GM19328 (cell line): ENCODE measurements around the gene CSKMT.
"Not testable (repeated sequence)": the region's sequence is repeated elsewhere in the genome, so short reads cannot be mapped to it uniquely, and the experiment has no call there.

Experiments used
- ATAC-seq: cut with Tn5 transposase; IDR thresholded peaks from one replicate; pipeline ENCODE4 v1.9.1; 2021; ENCODE audit warnings: mild to moderate bottlenecking, moderate library complexity; ENCODE audit not compliant: unreplicated experiment

CSKMT gene, protein sequence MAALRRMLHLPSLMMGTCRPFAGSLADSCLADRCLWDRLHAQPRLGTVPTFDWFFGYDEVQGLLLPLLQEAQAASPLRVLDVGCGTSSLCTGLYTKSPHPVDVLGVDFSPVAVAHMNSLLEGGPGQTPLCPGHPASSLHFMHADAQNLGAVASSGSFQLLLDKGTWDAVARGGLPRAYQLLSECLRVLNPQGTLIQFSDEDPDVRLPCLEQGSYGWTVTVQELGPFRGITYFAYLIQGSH

DNA sequence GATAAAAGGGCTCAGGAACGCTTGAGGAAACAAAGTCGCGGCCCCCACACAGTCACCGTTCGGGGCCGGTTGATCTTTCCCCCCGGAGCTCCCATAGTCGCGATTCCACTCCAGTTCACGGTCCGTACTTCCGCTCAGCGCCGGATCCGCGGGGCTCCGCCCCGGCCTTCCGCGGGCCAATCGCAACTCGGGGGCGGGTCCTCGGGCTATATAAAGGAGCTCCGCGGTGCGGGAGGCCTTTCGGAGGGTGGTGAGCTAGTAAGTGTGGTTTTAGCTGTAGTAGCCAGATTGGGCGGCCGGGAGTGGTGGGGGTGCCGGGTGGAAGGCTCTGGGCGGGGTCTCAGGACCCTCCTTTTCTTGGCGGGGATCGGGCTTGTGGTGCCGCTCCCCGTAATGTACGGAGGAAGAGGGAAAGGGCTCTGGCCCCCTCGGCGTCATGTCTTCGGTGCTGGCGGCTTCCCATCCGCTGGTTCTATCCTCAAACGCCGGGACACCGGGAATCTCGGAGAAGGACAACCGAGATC lies at the start of gene CSKMT, which contains the start of gene C11orf98:
CSKMT (plus strand) TSS at position 238 of the 524 bp plus-strand sequence. CDS start 568 bp downstream, outside the sequence.
C11orf98 (minus strand) TSS at position 136 of the 524 bp plus-strand sequence; CDS start at position 95, 41 bp downstream.
- ATAC-seq, result peak; percentile 87

DNA sequence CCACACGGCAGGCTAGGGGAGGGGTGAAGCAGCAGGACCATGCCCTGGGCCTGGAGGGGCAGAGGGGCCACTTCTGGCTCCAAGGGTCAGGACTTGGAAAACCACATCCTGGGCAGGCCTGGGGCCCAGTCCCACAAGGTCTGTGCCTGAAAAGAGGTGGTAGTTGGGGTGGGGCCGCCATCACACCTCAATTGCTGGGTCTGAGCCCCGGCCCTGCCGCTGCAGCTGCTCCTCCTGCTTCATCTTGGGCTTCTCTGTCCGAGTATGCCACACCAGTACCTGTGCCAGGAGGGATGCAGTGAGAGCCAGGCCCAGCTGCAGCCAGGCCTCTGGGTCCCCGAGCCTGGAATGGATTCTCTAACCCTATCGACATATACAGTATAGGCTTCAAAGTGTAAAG lies 49.6 kb upstream of the CSKMT start:
- no peak for ATAC-seq

DNA sequence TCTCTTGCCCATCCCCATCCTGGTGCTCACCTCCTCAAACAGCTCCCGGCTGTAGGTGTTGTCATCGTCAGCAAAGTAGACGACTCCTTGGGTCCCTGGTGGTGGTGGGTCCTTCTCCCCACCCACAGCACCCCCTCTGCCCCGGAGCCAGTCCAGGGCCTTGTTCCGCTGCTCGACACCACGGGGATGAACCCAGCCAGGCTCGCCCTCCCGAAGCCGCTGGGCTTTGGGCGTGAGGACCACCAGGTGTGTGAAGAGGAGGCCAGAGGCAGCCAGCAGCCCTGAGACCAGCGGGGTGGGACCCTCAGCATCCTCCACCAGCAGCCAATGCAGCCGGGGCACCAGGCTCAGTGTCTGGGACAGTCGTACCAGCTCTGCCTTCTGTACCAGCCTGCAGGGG lies 48.2 kb upstream of the CSKMT start:
- ATAC-seq, result not testable (repeated sequence)

DNA sequence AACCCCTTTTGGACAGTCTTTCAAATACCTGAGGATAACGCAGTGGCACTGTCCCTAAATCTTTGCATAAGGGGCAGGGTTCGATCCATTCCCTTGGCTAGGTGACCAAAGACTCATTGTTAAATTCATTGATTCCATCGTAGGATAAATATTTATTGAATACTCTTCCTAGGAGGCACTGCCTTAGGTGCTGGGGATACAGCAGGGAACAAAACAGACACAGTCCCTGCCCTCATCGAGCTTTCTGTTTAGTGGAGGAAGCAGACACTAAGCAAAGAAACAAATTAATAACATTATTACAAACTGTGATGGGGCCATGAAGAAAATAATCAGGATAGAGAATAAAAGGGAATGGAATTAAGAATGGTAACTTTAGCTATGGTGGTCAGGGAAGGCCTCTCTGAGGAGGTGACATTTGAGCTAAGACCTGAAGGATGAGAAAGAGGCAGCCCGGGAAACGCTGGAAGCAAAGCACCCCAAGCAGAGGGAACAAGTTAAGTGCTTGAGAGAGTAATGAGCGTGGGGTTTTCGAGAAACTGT lies 44.0 kb upstream of the CSKMT start:
- no peak for ATAC-seq

DNA sequence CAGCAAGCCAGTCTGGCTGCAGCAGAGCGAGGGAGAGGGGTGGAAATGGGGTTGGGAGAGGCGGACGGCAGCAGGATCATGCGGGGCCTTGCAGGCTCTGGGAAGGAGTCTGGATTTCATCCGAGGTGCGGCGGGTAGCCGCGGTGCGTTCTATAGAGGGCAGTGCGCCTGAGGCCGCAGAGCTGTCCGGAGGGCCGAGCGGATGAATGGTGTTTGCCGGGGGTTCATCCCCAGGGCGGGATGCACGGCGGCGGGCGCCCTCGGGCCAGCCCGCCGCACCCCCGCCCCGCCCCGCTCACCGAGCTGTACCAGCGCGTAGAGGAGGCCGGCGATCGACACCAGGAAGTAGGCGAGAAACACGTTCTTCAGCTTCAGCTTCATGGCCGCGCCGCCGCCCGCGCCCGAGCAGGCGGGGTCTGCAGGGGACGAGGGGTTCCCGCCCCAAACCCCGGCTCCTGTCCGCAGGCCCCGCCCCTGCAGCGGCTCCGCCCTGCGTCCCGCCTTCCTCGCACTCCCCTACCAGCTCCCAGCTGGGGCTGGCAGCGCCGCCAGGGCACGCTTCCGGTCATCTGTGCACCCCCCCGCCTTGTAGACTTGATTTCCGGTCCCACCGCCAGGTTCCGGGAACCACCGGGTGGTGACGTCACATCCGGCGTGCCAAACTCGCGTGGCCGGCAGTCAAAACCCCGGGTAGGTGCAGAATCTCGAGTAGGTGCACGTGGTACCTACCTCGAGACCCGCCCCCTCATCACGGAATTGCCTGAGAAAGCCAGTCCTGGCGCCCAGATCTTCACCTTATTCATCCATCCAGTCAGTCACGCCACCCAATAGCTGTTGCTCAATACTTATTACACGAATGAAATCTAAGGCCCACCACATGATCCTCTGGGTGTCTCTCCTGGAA lies 43.3 kb upstream of the CSKMT start, which contains the start of gene B3GAT3:
B3GAT3 (minus strand) TSS at position 420 of the 904 bp plus-strand sequence; CDS start at position 381, 39 bp downstream.
- ATAC-seq, result peak; percentile 90

DNA sequence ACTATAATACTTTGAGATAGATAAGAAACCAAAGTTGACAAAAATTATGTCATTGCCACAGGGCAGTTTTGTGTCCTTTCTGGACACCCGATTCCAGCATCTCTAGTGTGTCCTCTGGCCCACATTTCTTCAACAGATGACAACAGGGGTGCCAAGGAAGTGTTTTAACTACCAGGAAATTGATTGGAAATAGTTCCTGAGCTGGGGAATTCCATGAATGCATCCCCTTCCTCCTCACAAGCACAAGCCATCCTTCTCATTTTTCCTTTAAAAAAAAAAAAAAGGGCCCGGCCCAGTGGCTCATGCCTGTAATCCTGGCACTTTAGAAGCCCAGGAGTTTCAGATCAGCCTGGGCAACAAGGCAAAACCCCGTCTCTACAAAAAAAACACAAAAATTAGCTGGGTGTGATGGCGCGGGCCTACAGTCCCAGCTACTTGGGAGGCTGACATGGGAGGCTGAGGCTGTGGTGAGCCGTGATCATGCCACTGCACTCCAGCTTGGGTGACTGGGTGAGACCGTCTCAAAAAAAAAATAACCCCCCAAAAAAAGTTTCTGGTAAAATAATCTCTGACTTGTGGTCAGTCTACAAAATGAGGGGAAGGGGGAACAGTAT lies 42.5 kb upstream of the CSKMT start:
- no peak for ATAC-seq

DNA sequence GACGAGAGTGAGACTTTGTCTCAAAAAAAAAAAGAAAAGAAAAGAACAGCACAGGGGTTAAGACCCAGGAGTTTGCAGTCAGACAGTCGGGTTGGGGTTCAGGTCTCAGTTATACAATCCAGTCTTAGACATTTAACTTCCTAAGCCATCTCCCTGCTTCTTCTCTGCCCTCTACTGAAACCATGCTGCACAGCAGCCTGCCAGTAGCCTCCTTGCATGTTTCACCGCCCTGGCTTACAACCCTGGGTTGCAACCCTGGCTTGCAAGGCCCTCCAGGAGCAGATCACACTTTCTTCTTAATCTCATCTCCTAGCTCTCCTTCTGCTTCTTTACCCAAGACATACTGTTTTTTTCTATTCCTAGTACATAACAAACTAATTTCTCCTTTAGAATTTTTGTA lies 37.4 kb upstream of the CSKMT start:
- no peak for ATAC-seq

DNA sequence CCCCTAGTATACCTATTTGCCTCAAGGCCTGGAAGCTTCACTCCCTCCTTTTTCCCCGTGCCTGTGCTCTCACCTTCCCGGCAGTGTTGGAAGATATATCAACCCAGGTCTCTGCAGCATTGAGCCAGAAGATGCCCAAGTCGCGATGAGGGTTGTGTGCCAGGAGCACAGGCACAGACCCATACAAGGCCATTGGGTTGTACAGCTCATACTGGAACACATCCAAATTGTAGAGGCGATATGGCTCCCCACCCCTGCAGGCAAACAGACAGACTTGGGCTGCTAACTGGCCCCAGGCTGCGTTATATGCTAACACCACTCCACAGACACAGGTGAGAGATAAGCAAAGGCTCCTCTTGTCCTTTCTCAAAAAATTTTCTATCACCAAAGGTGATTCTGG lies 32.6 kb upstream of the CSKMT start:
- no peak for ATAC-seq

DNA sequence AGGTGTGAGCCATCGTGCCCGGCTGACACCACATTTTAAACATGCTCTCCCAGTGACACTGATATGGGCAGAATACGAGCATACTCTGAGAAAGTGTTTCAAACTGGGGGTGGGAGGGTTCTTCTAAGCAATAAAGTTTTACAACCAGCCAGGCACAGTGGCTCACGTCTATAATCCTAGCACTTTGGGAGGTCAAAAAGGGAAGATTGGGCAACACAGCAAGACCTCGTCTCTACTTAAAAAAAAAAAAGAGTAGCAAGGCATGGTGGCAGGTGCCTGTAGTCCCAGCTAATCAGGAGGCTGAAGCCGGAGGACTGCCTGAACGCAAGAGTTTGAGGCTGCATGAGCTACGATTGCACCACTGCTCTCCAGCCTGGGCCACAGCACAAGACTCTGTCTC lies 20.9 kb upstream of the CSKMT start:
- ATAC-seq, result no peak

DNA sequence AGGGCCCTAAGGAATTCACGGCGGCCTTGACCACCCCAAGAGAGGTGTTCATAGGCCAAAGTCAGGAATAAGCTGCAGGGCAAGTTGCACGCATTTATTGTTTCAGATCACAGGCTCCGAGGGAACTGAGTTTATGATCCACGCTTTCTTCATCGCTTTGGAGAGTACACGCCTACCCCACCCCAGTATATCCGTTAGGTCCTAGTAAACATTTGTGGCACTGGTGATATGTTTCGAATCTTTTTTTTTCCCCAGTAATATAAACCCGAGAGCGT lies 19.5 kb upstream of the CSKMT start:
- no peak for ATAC-seq

DNA sequence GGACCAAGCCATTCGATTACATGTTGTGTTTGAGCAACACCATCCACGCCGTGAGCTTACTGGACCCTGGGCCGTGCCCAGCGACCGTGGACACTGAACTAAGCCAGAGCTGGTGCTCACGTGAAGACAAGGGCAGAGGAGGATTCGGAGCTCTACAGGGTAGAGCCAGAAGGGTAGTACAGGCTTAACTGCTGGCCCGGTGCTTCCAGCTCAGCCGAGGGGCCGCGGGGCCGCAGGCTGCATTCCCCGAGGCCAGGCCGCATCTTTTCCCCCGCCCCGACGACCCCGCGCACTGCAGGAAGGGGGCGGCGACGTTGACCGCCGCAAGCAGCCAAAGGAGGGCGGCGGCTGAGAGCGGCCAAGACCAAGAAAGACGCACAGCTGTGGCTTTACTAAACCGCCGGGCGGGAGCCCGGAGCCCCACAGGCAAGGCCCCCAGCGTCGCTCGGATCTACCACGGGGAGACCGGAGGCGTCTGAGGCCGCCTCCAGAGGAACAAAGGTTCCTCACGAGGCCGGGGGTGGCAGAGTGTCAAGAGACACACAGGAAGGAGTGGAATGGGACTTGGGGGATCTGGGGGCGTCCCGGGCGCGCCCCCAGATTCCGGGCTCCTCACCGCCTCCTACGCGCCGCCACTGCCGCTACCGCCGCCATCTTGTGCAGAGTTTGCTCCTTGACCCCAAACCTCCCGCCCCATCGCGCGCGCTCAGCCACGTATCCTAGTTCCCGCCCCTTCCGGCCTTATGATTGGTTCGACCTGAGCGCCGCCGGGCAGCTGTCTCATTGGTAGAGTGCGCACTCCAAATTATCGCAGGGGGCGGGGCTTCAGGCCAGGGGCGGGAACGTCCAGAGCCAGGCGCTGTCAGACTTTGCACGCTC lies 18.9 kb upstream of the CSKMT start, which contains the start of gene GANAB:
GANAB (minus strand) TSS at position 668 of the 879 bp plus-strand sequence; CDS start at position 654, 14 bp downstream.
- peak; percentile 94 for ATAC-seq

DNA sequence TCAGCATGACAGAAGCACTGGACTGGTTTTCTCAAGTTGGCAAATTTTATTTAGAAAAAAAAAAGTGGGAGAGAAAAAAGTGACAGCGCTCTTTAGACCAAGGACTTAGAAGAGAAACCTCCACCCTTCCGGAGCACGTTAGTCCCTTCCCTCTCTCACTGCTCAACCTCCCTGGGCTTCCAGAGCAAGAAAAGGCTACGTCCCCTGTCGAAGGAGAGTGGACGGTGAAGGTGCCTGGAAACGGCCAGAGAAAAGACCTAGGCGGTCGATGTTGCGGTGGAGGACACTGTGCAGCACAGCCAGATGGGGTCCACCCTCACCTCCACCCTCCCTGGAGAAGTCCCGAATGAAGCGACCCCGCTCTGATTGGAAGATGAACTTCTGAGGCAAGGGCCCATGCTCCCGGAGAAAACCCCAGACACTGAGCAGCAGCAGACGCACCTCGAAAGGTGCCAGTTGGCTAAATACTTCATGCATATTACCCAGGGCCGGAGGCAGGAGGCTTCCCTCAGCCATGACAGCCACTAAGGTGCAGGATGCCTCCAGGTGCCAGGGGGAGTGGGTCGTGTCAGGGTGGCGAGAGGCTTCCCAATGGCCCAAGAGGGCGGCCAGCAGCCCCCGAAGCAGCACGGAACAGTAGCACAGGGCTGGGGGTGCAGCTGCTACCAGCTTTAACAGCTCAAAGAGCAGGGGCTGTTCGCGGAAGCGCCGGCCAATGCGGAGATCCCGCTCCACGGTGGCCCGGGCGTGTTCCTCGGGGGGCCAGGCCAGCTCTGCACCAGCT lies 18.1 kb upstream of the CSKMT start:
- no peak for ATAC-seq

DNA sequence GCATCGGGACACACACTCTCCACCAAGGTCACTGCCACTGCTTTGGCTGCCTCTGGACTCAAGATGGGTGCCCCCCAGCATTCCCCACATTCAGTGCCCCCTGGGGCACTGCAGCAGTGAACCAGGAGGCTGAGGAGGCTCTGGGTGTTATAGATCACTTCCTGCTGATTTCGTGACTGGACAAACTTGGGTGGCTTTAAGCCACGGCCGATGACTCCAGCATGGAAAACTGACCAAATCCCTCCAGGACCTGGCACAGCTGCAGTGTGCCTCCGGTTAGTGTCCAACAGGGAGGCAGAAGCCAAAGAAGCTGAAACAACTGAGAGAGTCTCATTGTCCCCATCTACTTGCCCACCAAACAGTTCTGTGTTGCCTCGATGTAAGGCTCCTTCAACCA lies 17.5 kb upstream of the CSKMT start:
- no peak for ATAC-seq

DNA sequence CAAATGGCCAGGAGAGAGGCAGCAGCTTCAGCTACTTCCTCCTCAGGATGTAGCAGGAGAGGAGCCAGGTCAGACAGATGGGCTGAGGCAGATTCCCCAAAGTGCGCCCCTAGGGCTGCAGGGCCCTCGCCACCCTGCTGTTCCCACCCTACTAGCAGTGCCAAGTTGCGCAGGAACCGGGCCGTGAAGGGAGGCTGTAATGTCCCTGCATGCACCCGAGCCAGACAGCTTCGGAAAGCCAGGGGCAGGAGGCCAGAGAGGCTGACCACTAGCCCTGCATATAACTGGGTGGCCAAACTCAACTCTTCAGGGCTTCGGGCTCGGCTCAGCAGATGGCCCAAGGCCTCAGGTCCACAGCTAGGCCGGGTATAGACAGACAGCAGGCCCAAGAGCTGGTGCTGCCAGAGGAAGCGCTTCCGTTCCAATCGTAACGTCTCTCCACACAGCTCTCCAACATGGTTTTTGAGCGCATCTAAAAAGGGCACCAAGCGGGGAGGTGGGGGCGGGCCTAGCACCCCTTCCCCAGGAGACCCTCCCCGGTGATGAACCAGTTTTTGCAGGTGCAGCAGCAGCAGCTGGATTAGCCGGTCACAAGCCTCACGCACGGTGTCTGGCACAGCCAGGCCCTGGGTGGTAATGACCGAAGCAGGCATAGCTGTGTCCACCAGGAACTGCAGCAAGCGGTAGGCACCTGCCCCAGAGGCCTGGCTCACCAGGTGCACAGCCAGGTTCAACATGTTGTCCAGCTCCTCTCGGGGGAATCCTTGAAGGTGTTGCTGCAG lies 16.7 kb upstream of the CSKMT start:
- ATAC-seq, result no peak

DNA sequence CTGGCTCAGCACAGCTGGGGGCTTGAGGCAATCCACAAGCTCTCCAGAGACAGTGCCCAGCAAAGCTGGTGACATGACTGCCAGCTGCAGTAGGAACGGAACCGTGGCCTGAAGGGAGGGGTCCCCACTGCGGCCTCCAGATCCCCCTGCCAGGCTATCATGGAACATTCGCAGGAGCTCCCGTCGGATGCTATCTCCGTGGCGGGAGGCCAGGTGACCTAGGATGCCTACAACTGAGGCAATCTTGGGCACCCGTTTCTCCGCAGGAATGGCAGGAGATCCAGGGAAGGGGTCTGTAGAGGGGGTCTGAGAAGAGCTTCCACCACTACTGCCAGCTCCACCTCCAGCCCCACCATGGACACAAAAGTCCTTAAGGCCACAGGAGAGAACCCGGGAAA lies 16.1 kb upstream of the CSKMT start:
- ATAC-seq, result no peak

DNA sequence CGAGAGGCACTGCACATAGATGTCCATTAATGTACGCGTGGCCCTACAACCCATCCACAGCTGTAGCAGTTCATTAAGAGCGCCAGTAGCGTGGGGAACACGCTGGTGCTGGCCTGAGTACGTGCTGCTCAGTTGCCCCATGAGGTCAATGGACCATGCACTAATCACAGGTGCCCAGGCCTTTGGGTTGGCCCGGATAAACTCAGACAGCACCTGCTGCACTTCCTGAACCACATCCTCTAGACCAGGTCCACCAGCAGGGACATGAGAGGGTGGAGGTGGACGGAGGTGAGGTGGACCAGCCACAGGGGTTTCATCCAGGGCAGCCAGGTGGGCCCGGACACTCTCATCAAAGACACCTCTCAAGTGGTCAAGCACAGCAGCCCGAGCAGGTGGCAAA lies 15.6 kb upstream of the CSKMT start:
- no peak for ATAC-seq

DNA sequence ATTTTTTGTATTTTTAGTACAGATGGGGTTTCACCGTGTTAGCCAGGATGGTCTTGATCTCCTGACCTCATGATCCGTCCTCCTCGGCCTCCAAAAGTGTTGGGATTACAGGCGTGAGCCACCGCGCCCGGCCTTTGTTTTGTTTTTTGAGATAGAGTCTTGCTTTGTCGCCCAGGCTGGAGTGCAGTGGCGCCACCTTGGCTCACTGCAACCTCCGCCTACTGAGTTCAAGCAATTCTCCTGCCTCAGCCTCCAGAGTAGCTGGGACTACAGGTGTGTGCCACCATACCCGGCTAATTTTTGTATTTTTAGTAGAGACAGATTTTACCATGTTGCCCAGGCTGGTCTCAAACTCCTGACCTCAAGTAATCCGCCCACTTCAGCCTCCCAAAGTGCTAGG lies 14.8 kb upstream of the CSKMT start:
- ATAC-seq, result not testable (repeated sequence)

DNA sequence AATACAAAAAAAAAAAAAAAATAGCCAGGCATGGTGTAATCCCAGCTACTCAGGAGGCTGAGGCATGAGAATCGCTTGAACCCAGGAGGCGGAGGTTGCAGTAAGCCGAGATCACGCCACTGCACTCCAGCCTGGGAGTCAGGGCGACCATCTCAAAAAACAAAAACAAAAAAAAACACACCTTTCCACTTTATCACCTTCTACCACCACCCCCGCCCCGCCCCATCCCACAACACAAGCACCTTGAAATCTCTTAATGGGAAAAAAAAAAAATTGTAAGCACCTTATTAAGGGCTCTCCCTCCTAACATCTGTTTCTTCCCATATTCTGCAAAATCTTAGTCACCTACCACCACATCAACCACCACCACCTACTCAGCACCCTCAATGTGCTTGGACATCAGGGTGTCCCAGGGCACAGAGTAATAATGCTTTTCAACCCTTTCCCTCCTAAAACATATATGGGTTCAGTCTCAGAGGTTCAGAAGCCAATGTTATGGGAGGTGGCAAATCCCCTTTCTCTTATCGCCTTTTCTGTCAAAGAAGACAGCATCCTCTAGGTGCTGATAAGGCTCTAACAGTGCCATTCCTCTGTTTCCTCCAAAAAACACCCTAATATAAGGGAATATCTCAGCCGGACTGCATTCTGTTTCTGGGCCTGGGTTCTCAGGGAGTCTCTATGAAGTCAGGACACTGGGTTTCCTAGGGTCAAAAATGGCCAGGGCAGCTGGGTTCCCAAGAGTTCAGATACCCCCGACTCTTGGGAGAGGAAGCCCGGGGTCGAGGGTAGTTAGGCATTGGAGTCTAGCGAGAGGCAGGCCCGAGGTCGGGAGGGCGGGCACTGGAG lies 12.7 kb upstream of the CSKMT start:
- no peak for ATAC-seq
